OCI-LY3 (cell line): ENCODE results near the gene ECT2.

Source experiments
- H2AFZ ChIP-seq: fragments of 200-600, 300-600 bp; shearing (Covaris generic); 2 replicates; pipeline ENCODE4 v1.6.0; 2014; ENCODE audit warnings: antibody characterized with exemption, low read depth, low read length
- H3K27ac ChIP-seq: fragments of 200-600, 300-600 bp; sonication (generic); 2 replicates; pipeline ENCODE4 v1.5.1; 2014; ENCODE audit warnings: mild to moderate bottlenecking, low read length, moderate library complexity, mixed read lengths
- H3K27me3 ChIP-seq: fragments of 200-600, 300-600 bp; sonication (generic); 2 replicates; pipeline ENCODE4 v1.6.1; 2014; ENCODE audit warnings: low read depth, low read length, mixed read lengths
- H3K36me3 ChIP-seq: fragments of 200-600, 300-600 bp; sonication (generic); replicated peaks from 2 replicates; pipeline ENCODE3; 2014; ENCODE audit warnings: low read depth, low read length, mixed read lengths
- H3K4me1 ChIP-seq: fragments of 300-600, 200-600 bp; sonication (generic); 2 replicates; pipeline ENCODE4 v1.6.1; 2014; ENCODE audit warnings: low read length, mixed read lengths
- H3K4me2 ChIP-seq: fragments of 200-600, 300-600 bp; sonication (generic); 2 replicates; pipeline ENCODE4 v1.6.1; 2014; ENCODE audit warnings: low read length, mixed read lengths
- H3K4me3 ChIP-seq: fragments of 300-600, 200-600 bp; sonication (generic); 2 replicates; pipeline ENCODE4 v1.5.1; 2014; ENCODE audit warnings: antibody characterized with exemption, mild to moderate bottlenecking, low read length, moderate library complexity
- H3K79me2 ChIP-seq: fragments of 300-600, 200-600 bp; shearing (Covaris generic); 2 replicates; pipeline ENCODE4 v1.6.1; 2014; ENCODE audit warnings: mild to moderate bottlenecking, low read length, mixed read lengths
- H3K9ac ChIP-seq: fragments of 300-600, 200-600 bp; shearing (Covaris generic); 2 replicates; pipeline ENCODE4 v1.6.0; 2014; ENCODE audit warnings: mild to moderate bottlenecking, low read length, moderate library complexity
- H3K9me3 ChIP-seq: fragments of 200-600, 300-600 bp; shearing (Covaris generic); 2 replicates; pipeline ENCODE4 v1.6.1; 2014; ENCODE audit warnings: low read length, mixed read lengths; ENCODE audit not compliant: insufficient read depth
- H4K20me1 ChIP-seq: fragments of 200-600, 300-600 bp; sonication (generic); 2 replicates; pipeline ENCODE4 v1.6.1; 2016; ENCODE audit warnings: low read length, mixed read lengths; ENCODE audit not compliant: insufficient read depth
- CTCF ChIP-seq: fragments of 200-600, 300-600 bp; sonication (generic); IDR thresholded peaks from 2 replicates; pipeline ENCODE4 v1.5.1; 2014; ENCODE audit warnings: antibody characterized with exemption, low read length, low read depth
- EZH2phosphoT487 ChIP-seq: fragments of 200-600 bp; shearing (Covaris generic); IDR thresholded peaks from 2 replicates; pipeline ENCODE4 v1.6.1; 2018; ENCODE audit warnings: antibody characterized with exemption, mixed run types, low read depth

Gene ECT2

GRCh38 chr3:172771672-172772071 lies 21.1 kb downstream of the ECT2 start:
- Histone ChIP-seq H3K4me1 (peaks cover 7% of the 10 kb centered on the region; the same call in 1 of the 2 replicates), H3K27ac (no peak overlapping the region), H2AFZ (no peak overlapping the region), H3K36me3 (peaks cover 58% of the 10 kb centered on the region), H3K27me3 (no peaks in the 10 kb centered on the region), H3K9me3 (no peaks in the 10 kb centered on the region), H3K4me3 (no peak overlapping the region), H3K79me2 (no peaks in the 10 kb centered on the region), H4K20me1 (no peaks in the 10 kb centered on the region), H3K4me2 (no peak overlapping the region), H3K9ac (no peak overlapping the region)
- TF ChIP-seq CTCF (no peak), EZH2phosphoT487 (no peak)

- Histone ChIP-seq H3K4me1 (peaks cover 6% of the 10 kb centered on the region; the same call in 1 of the 2 replicates), H4K20me1 (no peaks in the 10 kb centered on the region), H3K4me2 (no peak overlapping the region), H3K4me3 (no peak overlapping the region), H3K36me3 (peaks cover 26% of the 10 kb centered on the region), H3K27me3 (no peaks in the 10 kb centered on the region), H3K9ac (no peak overlapping the region), H3K79me2 (no peaks in the 10 kb centered on the region), H3K27ac (no peak overlapping the region), H3K9me3 (no peaks in the 10 kb centered on the region), H2AFZ (no peak overlapping the region)
- TF ChIP-seq EZH2phosphoT487: no peak
- TF ChIP-seq CTCF: no peak
Observed at GRCh38 chr3:172776049-172776717, 25.7 kb downstream of the ECT2 start.

GRCh38 chr3:172777901-172778300 lies 27.4 kb downstream of the ECT2 start:
- TF ChIP-seq CTCF: no peak
- TF ChIP-seq EZH2phosphoT487: no peak
- H3K9ac ChIP-seq: no peak overlapping the region
- H2AFZ ChIP-seq: no peak overlapping the region
- H4K20me1 ChIP-seq: no peaks in the 10 kb centered on the region
- no peaks in the 10 kb centered on the region for H3K4me1 ChIP-seq
- H3K4me2 ChIP-seq: no peak overlapping the region
- H3K27me3 ChIP-seq: no peaks in the 10 kb centered on the region
- peaks cover 21% of the 10 kb centered on the region for H3K36me3 ChIP-seq
- H3K27ac ChIP-seq: no peak overlapping the region
- H3K9me3 ChIP-seq: no peaks in the 10 kb centered on the region
- H3K4me3 ChIP-seq: no peak overlapping the region
- no peaks in the 10 kb centered on the region for H3K79me2 ChIP-seq

- Histone ChIP-seq H2AFZ (no peak overlapping the region), H3K27me3 (no peaks in the 10 kb centered on the region), H3K9me3 (no peaks in the 10 kb centered on the region), H3K4me2 (no peak overlapping the region), H3K27ac (no peak overlapping the region), H3K4me1 (no peaks in the 10 kb centered on the region), H3K4me3 (no peak overlapping the region), H3K9ac (no peak overlapping the region), H3K79me2 (no peaks in the 10 kb centered on the region), H3K36me3 (peaks cover 26% of the 10 kb centered on the region), H4K20me1 (no peaks in the 10 kb centered on the region)
- no peak for TF ChIP-seq CTCF
- no peak for TF ChIP-seq EZH2phosphoT487
Observed at GRCh38 chr3:172782235-172782634, 31.7 kb downstream of the ECT2 start.
